Calu3 (cell line): Measurements from ENCODE around the gene MTF1. TPM values are rescaled to one million over a fixed set of nuclear protein-coding genes. Genes with fewer than 3 reads are reported as not detected.

Source experiments
- BruUV-seq: library from RNA; stranded (reverse); fragments of 400-500 nt; replicated peaks from 2 replicates; lab custom pipeline; 2021; lab: Mats Ljungman, UMichigan
- CTCF ChIA-PET: fragments of 300-600 bp; sonication (Branson Sonifier 250); formaldehyde crosslinking; loops from one replicate; lab custom pipeline; 2022; ENCODE audit warnings: antibody characterized with exemption; lab: Charles Lee
- DNase-seq: peaks from one replicate; pipeline ENCODE4 v3.0.0; 2022
- H3K27ac Mint-ChIP-seq: one replicate; pipeline ENCODE4 v1.8.0; 2022; ENCODE audit warnings: mixed read lengths; ENCODE audit not compliant: unreplicated experiment
- H3K27me3 Mint-ChIP-seq: one replicate; pipeline ENCODE4 v1.8.0; 2022; ENCODE audit warnings: mixed read lengths; ENCODE audit not compliant: unreplicated experiment
- H3K36me3 Mint-ChIP-seq: one replicate; pipeline ENCODE4 v1.8.0; 2022; ENCODE audit warnings: mild to moderate bottlenecking, moderate library complexity, mixed read lengths; ENCODE audit not compliant: insufficient read depth, unreplicated experiment
- H3K4me1 Mint-ChIP-seq: one replicate; pipeline ENCODE4 v1.8.0; 2022; ENCODE audit warnings: mild to moderate bottlenecking, low read depth, mixed read lengths; ENCODE audit not compliant: unreplicated experiment
- H3K4me3 Mint-ChIP-seq: one replicate; pipeline ENCODE4 v1.8.0; 2022; ENCODE audit warnings: mild to moderate bottlenecking, low read depth, moderate library complexity, mixed read lengths; ENCODE audit not compliant: unreplicated experiment
- H3K9me3 Mint-ChIP-seq: one replicate; pipeline ENCODE4 v1.8.0; 2022; ENCODE audit warnings: low read depth, mixed read lengths; ENCODE audit not compliant: unreplicated experiment
- intact Hi-C: fragments of 100-400 bp; cut with micrococcal nuclease; formaldehyde crosslinking; loops from one replicate; pipeline ENCODE4 v1.10.0; 2022; ENCODE audit not compliant: unreplicated experiment
- total RNA-seq: library from RNA; stranded (reverse); gene quantifications from 2 replicates; pipeline ENCODE4 v1.2.3, GENCODE V29; 2022
- TF ChIP-seq, protein P1 (sequence below): fragments of 200-600 bp; IDR thresholded peaks from one replicate; pipeline ENCODE4 v1.8.0; 2022; ENCODE audit warnings: antibody characterized with exemption; ENCODE audit not compliant: unreplicated experiment

The MTF1 gene
- total RNA-seq, 1 experiment from 2014 or later: 27.1 TPM

- intact Hi-C loops: no loop called here
- BruUV-seq: TSS peak; percentile 54
- Mint-ChIP-seq H3K9me3 (no peaks in the 10 kb centered on the region), H3K27me3 (no peaks in the 10 kb centered on the region), H3K27ac (peak overlapping the region; percentile 99), H3K4me3 (peak overlapping the region; percentile 95), H3K4me1 (peaks cover 8% of the 10 kb centered on the region), H3K36me3 (peaks cover 46% of the 10 kb centered on the region)
- TF ChIP-seq, protein P1, sequence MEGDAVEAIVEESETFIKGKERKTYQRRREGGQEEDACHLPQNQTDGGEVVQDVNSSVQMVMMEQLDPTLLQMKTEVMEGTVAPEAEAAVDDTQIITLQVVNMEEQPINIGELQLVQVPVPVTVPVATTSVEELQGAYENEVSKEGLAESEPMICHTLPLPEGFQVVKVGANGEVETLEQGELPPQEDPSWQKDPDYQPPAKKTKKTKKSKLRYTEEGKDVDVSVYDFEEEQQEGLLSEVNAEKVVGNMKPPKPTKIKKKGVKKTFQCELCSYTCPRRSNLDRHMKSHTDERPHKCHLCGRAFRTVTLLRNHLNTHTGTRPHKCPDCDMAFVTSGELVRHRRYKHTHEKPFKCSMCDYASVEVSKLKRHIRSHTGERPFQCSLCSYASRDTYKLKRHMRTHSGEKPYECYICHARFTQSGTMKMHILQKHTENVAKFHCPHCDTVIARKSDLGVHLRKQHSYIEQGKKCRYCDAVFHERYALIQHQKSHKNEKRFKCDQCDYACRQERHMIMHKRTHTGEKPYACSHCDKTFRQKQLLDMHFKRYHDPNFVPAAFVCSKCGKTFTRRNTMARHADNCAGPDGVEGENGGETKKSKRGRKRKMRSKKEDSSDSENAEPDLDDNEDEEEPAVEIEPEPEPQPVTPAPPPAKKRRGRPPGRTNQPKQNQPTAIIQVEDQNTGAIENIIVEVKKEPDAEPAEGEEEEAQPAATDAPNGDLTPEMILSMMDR: no peak
- peak; percentile 3 for DNase-seq
- CTCF ChIA-PET: interaction anchor here (0.7 to 1.8 kb wide), 8 partner anchors 8 to 169 kb away, joined by 3 to 8 read pairs (median 5); partner anchors contain the start of gene CDCA8
Measured at GRCh38 chr1:37858931-37859506, 373 bp downstream of the MTF1 start.

- intact Hi-C loops: no loop called here
Measured at GRCh38 chr1:37854406-37854805, 5.0 kb downstream of the MTF1 start.

GRCh38 chr1:37853157-37853556, 6.2 kb downstream of the MTF1 start:
- Mint-ChIP-seq H3K36me3 (peaks cover 32% of the 10 kb centered on the region), H3K4me3 (no peak overlapping the region), H3K27ac (no peak overlapping the region), H3K27me3 (no peaks in the 10 kb centered on the region), H3K4me1 (no peaks in the 10 kb centered on the region), H3K9me3 (no peaks in the 10 kb centered on the region)
- TF ChIP-seq, protein P1: no peak
- CTCF ChIA-PET: no interaction called here
- intact Hi-C loops: no loop called here
- DNase-seq: no peak
- BruUV-seq: no TSS peak

More at GRCh38 chr1:37854406-37854805, 5.0 kb downstream of the MTF1 start:
- TF ChIP-seq, protein P1: no peak
- CTCF ChIA-PET: no interaction called here
- Mint-ChIP-seq H3K4me1 (no peaks in the 10 kb centered on the region), H3K27me3 (no peaks in the 10 kb centered on the region), H3K27ac (no peak overlapping the region), H3K36me3 (peaks cover 41% of the 10 kb centered on the region), H3K4me3 (no peak overlapping the region), H3K9me3 (no peaks in the 10 kb centered on the region)
- no TSS peak for BruUV-seq
- DNase-seq: no peak

DNA sequence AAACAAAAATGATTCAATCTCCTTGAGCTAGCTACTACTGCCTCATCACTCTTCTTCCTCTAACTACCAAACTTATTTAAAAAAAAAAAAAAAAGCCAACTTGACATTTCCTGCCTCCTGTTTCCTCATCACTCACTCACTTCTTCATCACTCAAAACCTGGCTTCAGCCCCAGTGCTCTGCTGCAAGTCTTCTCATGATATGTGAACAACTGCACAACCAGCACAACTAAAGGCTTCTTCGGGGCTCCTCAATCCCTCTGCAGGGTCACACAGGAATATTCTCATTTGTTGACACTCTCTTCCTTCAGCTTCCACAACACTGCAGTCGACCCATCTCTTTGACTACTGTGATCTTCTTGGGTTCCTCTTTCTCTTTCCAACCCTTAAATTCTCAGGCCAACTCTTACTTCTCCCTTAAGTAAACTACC, 7.6 kb downstream of the MTF1 start:
- no peak for DNase-seq
- CTCF ChIA-PET: no interaction called here
- Mint-ChIP-seq H3K27ac (no peak overlapping the region), H3K4me3 (no peak overlapping the region), H3K27me3 (no peaks in the 10 kb centered on the region), H3K36me3 (peaks cover 22% of the 10 kb centered on the region), H3K9me3 (no peaks in the 10 kb centered on the region), H3K4me1 (peaks cover 5% of the 10 kb centered on the region)
- no TSS peak for BruUV-seq
- TF ChIP-seq, protein P1: no peak
- intact Hi-C loops: no loop called here
